Activated CD4-positive, alpha-beta T cell treated with anti-CD3 and anti-CD28 coated beads, Interleukin-2, amount 10 ng/mL, durations not matched to agents 7 days and 5 days (primary cell): ENCODE measurements around the gene CNTNAP2. TPM values are rescaled to one million over a fixed set of nuclear protein-coding genes. Genes with fewer than 3 reads are reported as not detected.
"Not testable (repeated sequence)": the region's sequence is repeated elsewhere in the genome, so short reads cannot be mapped to it uniquely, and the experiment has no call there.

Experiments used
- CTCF ChIA-PET: fragments of 350-600 bp; sonication (Branson Sonifier 250); formaldehyde crosslinking; loops from one replicate; lab custom pipeline; 2021; ENCODE audit warnings: antibody characterized with exemption; lab: Charles Lee
- POLR2A ChIA-PET: fragments of 350-600 bp; sonication (Branson Sonifier 250); formaldehyde crosslinking; loops from one replicate; lab custom pipeline; 2021; ENCODE audit warnings: antibody characterized with exemption; lab: Charles Lee
- DNase-seq: peaks from one replicate; pipeline ENCODE4 v3.0.0-alpha.2; 2020
- H3K27ac Mint-ChIP-seq: one replicate; pipeline ENCODE4 v1.8.0; 2021; ENCODE audit warnings: mild to moderate bottlenecking, moderate library complexity, mixed read lengths
- H3K27me3 Mint-ChIP-seq: one replicate; pipeline ENCODE4 v1.8.0; 2021; ENCODE audit warnings: mixed read lengths
- H3K36me3 Mint-ChIP-seq: one replicate; pipeline ENCODE4 v1.8.0; 2021; ENCODE audit warnings: low read depth, mixed read lengths
- H3K4me1 Mint-ChIP-seq: one replicate; pipeline ENCODE4 v1.8.0; 2021; ENCODE audit warnings: mixed read lengths
- H3K4me3 Mint-ChIP-seq: one replicate; pipeline ENCODE4 v1.8.0; 2021; ENCODE audit warnings: mild to moderate bottlenecking, moderate library complexity, mixed read lengths
- H3K9me3 Mint-ChIP-seq: one replicate; pipeline ENCODE4 v1.8.0; 2021; ENCODE audit warnings: mixed read lengths
- total RNA-seq, 2 experiments: library from RNA; stranded (reverse); gene quantifications; one replicate each; pipeline ENCODE4 v1.2.3, GENCODE V29; 2021

CNTNAP2 gene
- total RNA-seq, 2 experiments from 2014 or later: not detected

- Mint-ChIP-seq H3K36me3 (no peaks in the 10 kb centered on the region), H3K4me1 (no peaks in the 10 kb centered on the region), H3K27ac (no peak overlapping the region), H3K4me3 (no peak overlapping the region), H3K9me3 (no peaks in the 10 kb centered on the region), H3K27me3 (no peaks in the 10 kb centered on the region)
- ChIA-PET POLR2A (no interaction called here), CTCF (no interaction called here)
- no peak for DNase-seq
These were observed 1915.2 kb downstream of the CNTNAP2 start for GRCh38 chr7:148031811-148032210.

DNA sequence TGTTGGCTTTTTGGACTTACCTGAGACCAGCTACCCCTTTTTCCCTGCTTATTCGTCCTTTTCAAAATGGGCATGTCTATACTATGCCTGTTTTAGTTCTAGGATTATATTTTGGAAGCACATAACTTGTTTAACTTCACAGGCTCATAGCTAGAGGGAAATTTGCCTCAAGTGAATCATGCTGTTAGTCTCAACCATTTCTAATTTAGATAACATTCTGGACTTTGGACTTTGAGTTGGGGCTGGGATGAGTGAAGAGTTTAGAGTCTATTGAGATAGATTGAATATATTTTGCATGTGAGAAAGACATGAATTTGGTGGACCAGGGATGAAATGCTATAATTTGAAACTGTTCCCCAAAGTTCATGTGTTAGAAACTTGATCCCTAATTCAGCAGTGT is 1919.3 kb downstream of the CNTNAP2 start:
- no peak overlapping the region for H3K4me3 Mint-ChIP-seq
- H3K9me3 Mint-ChIP-seq: no peaks in the 10 kb centered on the region
- H3K4me1 Mint-ChIP-seq: no peaks in the 10 kb centered on the region
- POLR2A ChIA-PET: no interaction called here
- CTCF ChIA-PET: no interaction called here
- no peak for DNase-seq
- no peaks in the 10 kb centered on the region for H3K27me3 Mint-ChIP-seq
- no peaks in the 10 kb centered on the region for H3K36me3 Mint-ChIP-seq
- no peak overlapping the region for H3K27ac Mint-ChIP-seq

DNA sequence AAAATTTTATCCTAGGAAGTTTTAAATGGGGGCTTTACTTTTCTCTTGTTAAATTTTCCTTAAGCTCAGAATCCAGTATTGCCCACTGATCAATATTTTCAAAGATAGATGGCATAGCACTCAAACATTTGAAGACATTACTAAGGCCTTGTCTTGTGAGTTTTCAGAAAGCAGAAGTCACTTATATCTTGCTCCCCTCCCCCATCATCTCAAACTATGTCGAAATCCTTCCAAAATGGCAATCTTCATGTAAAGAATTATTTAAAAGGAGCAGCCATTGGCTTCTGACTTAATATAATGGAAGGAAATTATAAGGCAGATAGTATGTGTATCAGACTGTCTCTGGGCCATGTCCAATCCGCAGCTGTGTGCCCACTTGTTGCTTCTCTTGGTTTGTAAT is 1920.4 kb downstream of the CNTNAP2 start:
- Mint-ChIP-seq H3K27me3 (no peaks in the 10 kb centered on the region), H3K9me3 (no peaks in the 10 kb centered on the region), H3K36me3 (no peaks in the 10 kb centered on the region), H3K27ac (no peak overlapping the region), H3K4me1 (no peaks in the 10 kb centered on the region), H3K4me3 (no peak overlapping the region)
- no peak for DNase-seq
- ChIA-PET CTCF (no interaction called here), POLR2A (no interaction called here)

- Mint-ChIP-seq H3K9me3 (no peaks in the 10 kb centered on the region), H3K27me3 (no peaks in the 10 kb centered on the region), H3K4me3 (no peak overlapping the region), H3K36me3 (no peaks in the 10 kb centered on the region), H3K4me1 (no peaks in the 10 kb centered on the region), H3K27ac (no peak overlapping the region)
- CTCF ChIA-PET: no interaction called here
- POLR2A ChIA-PET: no interaction called here
- no peak for DNase-seq
These were observed 1924.6 kb downstream of the CNTNAP2 start for GRCh38 chr7:148041156-148041555.

GRCh38 chr7:148042935-148043631 is 1926.5 kb downstream of the CNTNAP2 start:
- ChIA-PET POLR2A (no interaction called here), CTCF (no interaction called here)
- Mint-ChIP-seq H3K4me3 (no peak overlapping the region), H3K36me3 (no peaks in the 10 kb centered on the region), H3K27ac (no peak overlapping the region), H3K9me3 (no peaks in the 10 kb centered on the region), H3K27me3 (no peaks in the 10 kb centered on the region), H3K4me1 (no peaks in the 10 kb centered on the region)
- DNase-seq: no peak

GRCh38 chr7:148044173-148044572 is 1927.6 kb downstream of the CNTNAP2 start:
- Mint-ChIP-seq H3K4me3 (no peak overlapping the region), H3K27me3 (no peaks in the 10 kb centered on the region), H3K4me1 (no peaks in the 10 kb centered on the region), H3K27ac (no peak overlapping the region), H3K36me3 (no peaks in the 10 kb centered on the region), H3K9me3 (no peaks in the 10 kb centered on the region)
- ChIA-PET POLR2A (no interaction called here), CTCF (interaction anchor here (0.7 kb wide), 1 partner anchor 23 kb away, joined by 4 read pairs; no protein-coding TSS in a partner anchor)
- no peak for DNase-seq

GRCh38 chr7:148045521-148045920 is 1928.9 kb downstream of the CNTNAP2 start:
- no peak for DNase-seq
- Mint-ChIP-seq H3K27me3 (no peaks in the 10 kb centered on the region), H3K27ac (no peak overlapping the region), H3K36me3 (no peaks in the 10 kb centered on the region), H3K4me1 (no peaks in the 10 kb centered on the region), H3K9me3 (no peaks in the 10 kb centered on the region), H3K4me3 (no peak overlapping the region)
- CTCF ChIA-PET: no interaction called here
- POLR2A ChIA-PET: no interaction called here

DNA sequence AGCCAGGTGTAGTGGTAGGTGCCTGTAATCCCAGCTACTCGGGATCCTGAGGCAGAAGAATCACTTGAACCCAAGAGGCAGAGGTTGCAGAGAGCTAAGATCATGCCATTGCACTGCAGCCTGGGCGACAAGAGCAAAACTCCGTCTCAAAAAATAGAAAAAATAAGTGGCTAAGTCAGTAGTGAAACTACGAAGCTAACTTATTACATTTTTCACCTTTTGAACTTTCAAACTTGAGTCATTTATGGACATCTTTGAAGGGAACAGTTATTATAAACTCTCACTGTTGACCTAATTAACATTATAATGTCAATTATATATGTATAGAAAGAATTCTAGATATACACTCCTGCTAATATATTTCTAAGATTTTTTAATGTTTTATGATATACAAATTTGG is 1932.5 kb downstream of the CNTNAP2 start:
- Mint-ChIP-seq H3K9me3 (no peaks in the 10 kb centered on the region), H3K27me3 (no peaks in the 10 kb centered on the region), H3K4me3 (no peak overlapping the region), H3K36me3 (no peaks in the 10 kb centered on the region), H3K4me1 (no peaks in the 10 kb centered on the region), H3K27ac (no peak overlapping the region)
- CTCF ChIA-PET: no interaction called here
- POLR2A ChIA-PET: no interaction called here
- DNase-seq: no peak

DNA sequence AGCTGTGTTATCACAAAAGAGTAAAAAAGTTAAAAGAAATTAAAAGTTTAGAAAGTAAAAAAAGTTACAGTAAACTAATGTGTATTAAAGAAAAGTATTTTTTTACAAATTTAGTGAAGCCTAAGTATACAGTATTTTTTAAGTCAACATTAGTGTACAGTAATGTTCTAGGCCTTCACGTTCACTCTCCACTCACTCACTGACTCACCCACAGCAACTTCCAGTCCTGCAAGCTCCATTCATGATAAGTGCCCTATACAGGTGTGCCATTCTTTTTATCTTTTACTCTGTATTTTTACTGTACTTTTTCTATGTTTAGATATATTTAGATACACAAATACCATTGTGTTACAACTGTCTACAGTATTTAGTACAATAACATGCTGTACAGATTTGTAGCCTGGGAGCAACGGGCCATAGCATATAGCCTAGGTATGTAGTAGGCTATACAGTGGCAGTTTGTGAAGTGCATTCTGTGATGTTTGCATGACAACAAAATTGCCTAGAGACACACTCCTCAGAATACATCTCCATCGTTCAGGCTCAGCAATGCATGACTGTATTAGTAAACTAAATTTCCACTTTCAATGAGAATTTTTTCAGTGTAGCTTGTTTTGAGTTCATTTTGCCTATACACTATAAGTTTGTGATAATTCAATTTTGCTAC is 1934.0 kb downstream of the CNTNAP2 start:
- H3K4me1 Mint-ChIP-seq: no peaks in the 10 kb centered on the region
- H3K27ac Mint-ChIP-seq: no peak overlapping the region
- ChIA-PET CTCF (no interaction called here), POLR2A (no interaction called here)
- no peaks in the 10 kb centered on the region for H3K36me3 Mint-ChIP-seq
- no peak overlapping the region for H3K4me3 Mint-ChIP-seq
- no peaks in the 10 kb centered on the region for H3K27me3 Mint-ChIP-seq
- DNase-seq: no peak
- H3K9me3 Mint-ChIP-seq: no peaks in the 10 kb centered on the region

DNA sequence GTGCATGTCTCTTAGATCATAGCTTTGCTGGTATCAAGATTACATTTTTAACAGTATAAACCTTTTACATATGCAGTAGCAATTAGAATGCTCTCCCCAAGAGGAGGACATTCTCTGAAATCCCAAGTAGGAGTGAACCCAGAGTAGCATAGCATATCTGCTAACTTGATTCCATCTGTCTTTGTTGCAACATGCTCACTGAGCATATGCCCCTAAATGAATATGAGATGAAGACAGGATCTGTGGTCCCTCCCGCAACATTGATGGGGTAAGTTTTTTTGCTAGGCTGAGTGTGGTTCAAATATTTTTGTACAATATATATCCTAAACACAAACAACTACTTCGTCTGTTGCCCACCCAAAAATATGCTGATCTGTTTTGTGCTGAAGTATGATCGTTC is 1939.8 kb downstream of the CNTNAP2 start:
- Mint-ChIP-seq H3K4me3 (no peak overlapping the region), H3K27ac (no peak overlapping the region), H3K27me3 (no peaks in the 10 kb centered on the region), H3K4me1 (peaks cover 3% of the 10 kb centered on the region), H3K36me3 (no peaks in the 10 kb centered on the region), H3K9me3 (no peaks in the 10 kb centered on the region)
- no peak for DNase-seq
- POLR2A ChIA-PET: no interaction called here
- CTCF ChIA-PET: no interaction called here

- ChIA-PET POLR2A (no interaction called here), CTCF (no interaction called here)
- Mint-ChIP-seq H3K27me3 (peaks cover under 1% of the 10 kb centered on the region), H3K4me3 (no peak overlapping the region), H3K27ac (no peak overlapping the region), H3K4me1 (peaks cover 3% of the 10 kb centered on the region), H3K9me3 (no peaks in the 10 kb centered on the region), H3K36me3 (no peaks in the 10 kb centered on the region)
- no peak for DNase-seq
These were observed 1941.5 kb downstream of the CNTNAP2 start for GRCh38 chr7:148058092-148058491.

GRCh38 chr7:148058753-148059152 is 1942.2 kb downstream of the CNTNAP2 start:
- no peaks in the 10 kb centered on the region for H3K36me3 Mint-ChIP-seq
- no peak overlapping the region for H3K4me3 Mint-ChIP-seq
- H3K9me3 Mint-ChIP-seq: no peaks in the 10 kb centered on the region
- POLR2A ChIA-PET: no interaction called here
- H3K27me3 Mint-ChIP-seq: peaks cover 4% of the 10 kb centered on the region
- no peak for DNase-seq
- CTCF ChIA-PET: no interaction called here
- H3K27ac Mint-ChIP-seq: no peak overlapping the region
- peaks cover 3% of the 10 kb centered on the region for H3K4me1 Mint-ChIP-seq

GRCh38 chr7:148060724-148061123 is 1944.1 kb downstream of the CNTNAP2 start:
- no peak for DNase-seq
- ChIA-PET POLR2A (no interaction called here), CTCF (no interaction called here)
- Mint-ChIP-seq H3K27ac (no peak overlapping the region), H3K36me3 (no peaks in the 10 kb centered on the region), H3K4me1 (peaks cover 3% of the 10 kb centered on the region), H3K9me3 (no peaks in the 10 kb centered on the region), H3K27me3 (peaks cover 6% of the 10 kb centered on the region), H3K4me3 (no peak overlapping the region)

DNA sequence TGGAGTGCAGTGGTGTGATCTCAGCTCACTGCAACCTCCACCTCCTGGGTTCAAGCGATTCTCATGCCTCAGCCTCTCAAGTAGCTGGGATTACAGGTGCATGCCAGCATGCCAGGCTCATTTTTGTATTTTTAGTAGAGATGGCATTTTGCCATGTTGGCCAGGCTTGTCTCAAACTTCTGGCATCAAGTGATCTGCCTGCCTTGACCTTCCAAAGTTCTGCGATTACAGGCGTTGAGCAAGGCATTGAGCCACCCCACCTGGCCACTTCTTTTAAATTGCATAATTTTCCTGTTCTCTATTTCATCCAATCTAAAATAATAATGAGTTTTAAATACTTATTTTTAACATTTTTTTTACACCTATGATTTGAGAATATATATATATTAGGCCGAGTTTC is 1961.5 kb downstream of the CNTNAP2 start:
- POLR2A ChIA-PET, DNase-seq, H3K27me3 Mint-ChIP-seq, H3K4me1 Mint-ChIP-seq, H3K9me3 Mint-ChIP-seq, CTCF ChIA-PET, H3K27ac Mint-ChIP-seq, H3K36me3 Mint-ChIP-seq, H3K4me3 Mint-ChIP-seq: not testable (repeated sequence)
